HG02588 (cell line): ENCODE data around the gene CD96.

Source experiments
- ATAC-seq: cut with Tn5 transposase; IDR thresholded peaks from one replicate; pipeline ENCODE4 v1.9.1; 2021; ENCODE audit warnings: mild to moderate bottlenecking, moderate library complexity; ENCODE audit not compliant: unreplicated experiment

Gene CD96

GRCh38 chr3:111592936-111593335, 50.9 kb downstream of the CD96 start:
- ATAC-seq: no peak

GRCh38 chr3:111593666-111594065, 51.7 kb downstream of the CD96 start:
- ATAC-seq: no peak

- peak; percentile 57 for ATAC-seq
Observed at GRCh38 chr3:111594205-111594604, 52.2 kb downstream of the CD96 start.

- ATAC-seq: no peak
Observed at GRCh38 chr3:111594781-111595180, 52.8 kb downstream of the CD96 start.

GRCh38 chr3:111595232-111595631, 53.2 kb downstream of the CD96 start, which contains the start of gene ZBED2:
TSS of gene ZBED2 (minus strand) at chr3:111595346. CDS start at chr3:111594201, 1,145 bp downstream.
- peak; percentile 43 for ATAC-seq

GRCh38 chr3:111596328-111596727, 54.3 kb downstream of the CD96 start:
- no peak for ATAC-seq

- no peak for ATAC-seq
Observed at GRCh38 chr3:111598139-111598538, 56.1 kb downstream of the CD96 start.

- no peak for ATAC-seq
Observed at GRCh38 chr3:111598552-111598951, 56.6 kb downstream of the CD96 start.

GRCh38 chr3:111601810-111602209, 59.8 kb downstream of the CD96 start:
- ATAC-seq: no peak

- ATAC-seq: no peak
Observed at GRCh38 chr3:111603679-111604078, 61.7 kb downstream of the CD96 start.

GRCh38 chr3:111604119-111604518, 62.1 kb downstream of the CD96 start:
- ATAC-seq: no peak

GRCh38 chr3:111605018-111605417, 63.0 kb downstream of the CD96 start:
- no peak for ATAC-seq

- ATAC-seq: no peak
Observed at GRCh38 chr3:111605493-111605892, 63.5 kb downstream of the CD96 start.

GRCh38 chr3:111607240-111607920, 65.4 kb downstream of the CD96 start:
- no peak for ATAC-seq

GRCh38 chr3:111608383-111608782, 66.4 kb downstream of the CD96 start:
- ATAC-seq: no peak

GRCh38 chr3:111609700-111610099, 67.7 kb downstream of the CD96 start:
- no peak for ATAC-seq

GRCh38 chr3:111610189-111610588, 68.2 kb downstream of the CD96 start:
- ATAC-seq: peak; percentile 81

- ATAC-seq: peak; percentile 7
Observed at GRCh38 chr3:111610612-111611054, 68.6 kb downstream of the CD96 start.

GRCh38 chr3:111613294-111613693, 71.3 kb downstream of the CD96 start:
- no peak for ATAC-seq

GRCh38 chr3:111615880-111616279, 73.9 kb downstream of the CD96 start:
- ATAC-seq: no peak

GRCh38 chr3:111616417-111617105, 74.6 kb downstream of the CD96 start:
- peak; percentile 86 for ATAC-seq

- no peak for ATAC-seq
Observed at GRCh38 chr3:111617406-111617805, 75.4 kb downstream of the CD96 start.
